HG03095 (cell line): ENCODE results near the gene ZP1.
"Not testable (repeated sequence)": the region's sequence is repeated elsewhere in the genome, so short reads cannot be mapped to it uniquely, and the experiment has no call there.

Source experiments
- ATAC-seq: cut with Tn5 transposase; IDR thresholded peaks from one replicate; pipeline ENCODE4 v1.9.1; 2021; ENCODE audit warnings: moderate library complexity; ENCODE audit not compliant: unreplicated experiment

Gene ZP1

DNA sequence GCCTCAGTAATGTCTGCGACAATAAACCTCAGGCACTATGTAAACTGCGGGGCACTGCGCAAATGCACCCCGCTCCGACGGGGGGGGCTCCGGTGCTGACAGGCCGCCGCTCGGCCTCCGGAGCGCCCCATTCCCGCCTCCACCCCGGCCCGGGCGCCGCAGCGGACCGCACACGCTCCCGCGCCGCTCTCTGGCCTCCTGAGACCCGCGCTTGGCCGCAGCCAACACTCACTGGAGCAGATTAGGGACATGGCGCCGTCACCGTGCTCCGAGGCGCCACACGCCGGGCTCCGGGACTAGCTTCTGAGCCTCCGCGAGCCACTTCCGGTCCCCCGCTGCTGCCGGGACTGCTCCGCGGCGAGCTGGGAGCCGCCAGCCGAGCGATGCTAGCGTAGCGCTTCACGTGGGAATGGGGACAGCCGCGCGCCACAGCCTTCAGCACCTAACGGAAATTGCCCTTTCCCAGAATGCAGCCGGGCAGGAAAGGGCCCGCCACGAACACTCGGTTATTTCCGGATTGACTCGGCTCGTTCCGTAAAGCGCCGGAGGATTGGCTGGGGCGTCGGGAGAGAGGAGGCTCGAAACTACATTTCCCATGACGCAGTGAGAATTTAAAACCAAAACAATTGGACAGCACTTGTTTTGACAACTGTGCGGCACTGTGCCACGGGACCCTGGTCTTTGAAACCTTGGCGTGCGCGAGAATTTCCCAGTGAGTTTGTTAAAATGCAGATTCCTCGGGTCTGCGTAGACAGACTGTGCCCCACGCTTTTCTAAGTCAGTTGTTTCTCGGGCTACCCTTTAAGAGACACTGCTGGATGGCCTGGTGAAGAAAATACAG, 39.0 kb downstream of the ZP1 start, which contains the start of gene PRPF19:
Gene PRPF19, minus strand, starts transcription at position 454 of the 841 bp plus-strand sequence. Its CDS starts 203 bp downstream, at position 251.
- ATAC-seq, result peak; percentile 68

DNA sequence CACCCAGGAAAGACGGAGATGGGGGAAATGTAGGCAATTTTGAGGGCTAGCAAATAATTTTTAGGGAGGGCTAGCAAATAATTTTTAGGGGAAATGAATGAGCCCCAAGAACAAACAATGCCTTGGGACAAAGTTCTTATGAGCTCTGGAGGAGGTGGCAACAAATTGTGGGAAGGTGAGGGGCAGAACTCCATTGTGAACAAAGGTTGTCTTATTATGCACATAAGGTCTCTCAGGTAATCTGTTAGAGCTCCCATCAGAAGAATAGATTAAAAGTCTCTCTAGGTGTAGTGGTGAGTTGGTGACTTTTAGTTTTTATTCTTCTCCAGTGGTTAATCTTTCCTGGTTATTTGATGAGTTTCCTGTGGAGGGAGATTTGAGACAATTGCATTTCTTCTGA, 41.5 kb downstream of the ZP1 start:
- ATAC-seq, result no peak

DNA sequence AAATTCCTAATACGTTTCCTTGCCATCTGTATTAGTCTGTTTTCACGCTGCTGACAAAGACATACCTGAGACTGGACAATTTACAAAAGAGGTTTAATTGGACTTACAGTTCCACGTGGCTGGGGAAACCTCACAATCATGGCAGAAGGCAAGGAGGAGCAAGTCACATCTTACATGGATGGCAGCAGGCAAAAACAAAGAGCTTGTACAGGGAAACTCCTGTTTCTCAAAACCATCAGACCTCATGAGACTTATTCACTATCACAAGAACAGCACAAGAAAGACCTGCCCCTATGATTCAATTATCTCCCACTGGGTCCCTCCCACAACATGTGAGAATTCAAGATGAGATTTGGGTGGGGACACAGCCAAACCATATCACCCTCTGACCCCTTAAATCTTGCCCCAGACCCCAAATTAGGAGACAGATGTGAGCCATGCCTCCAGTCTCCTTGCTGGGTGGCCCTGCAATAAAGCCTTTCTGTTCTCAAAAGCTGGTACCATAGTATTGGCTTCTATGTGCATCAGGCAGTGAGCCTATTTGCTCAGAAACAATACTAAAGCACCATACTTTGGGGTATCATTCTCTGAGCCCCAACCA, 42.4 kb downstream of the ZP1 start:
- ATAC-seq, result not testable (repeated sequence)

DNA sequence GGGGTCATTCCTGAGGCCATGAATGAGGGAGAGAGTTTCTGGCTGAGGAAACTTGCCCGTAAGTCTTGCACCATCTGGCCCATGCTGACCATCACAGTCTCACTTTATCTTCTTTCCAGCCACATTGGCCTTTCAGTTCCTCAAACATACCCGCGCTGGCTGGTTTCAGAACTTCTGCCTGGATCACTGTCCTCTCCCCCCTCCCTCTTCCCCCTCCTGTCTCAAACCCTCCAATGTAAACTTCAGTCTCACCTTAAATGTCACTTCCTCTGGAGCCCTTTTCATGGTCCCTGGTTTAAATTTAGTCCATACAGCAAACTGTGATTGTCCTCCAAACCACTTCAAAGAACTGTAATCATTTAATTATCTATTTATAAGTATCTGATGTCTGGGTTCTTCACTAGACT, 42.9 kb downstream of the ZP1 start:
- ATAC-seq, result peak; percentile 32

DNA sequence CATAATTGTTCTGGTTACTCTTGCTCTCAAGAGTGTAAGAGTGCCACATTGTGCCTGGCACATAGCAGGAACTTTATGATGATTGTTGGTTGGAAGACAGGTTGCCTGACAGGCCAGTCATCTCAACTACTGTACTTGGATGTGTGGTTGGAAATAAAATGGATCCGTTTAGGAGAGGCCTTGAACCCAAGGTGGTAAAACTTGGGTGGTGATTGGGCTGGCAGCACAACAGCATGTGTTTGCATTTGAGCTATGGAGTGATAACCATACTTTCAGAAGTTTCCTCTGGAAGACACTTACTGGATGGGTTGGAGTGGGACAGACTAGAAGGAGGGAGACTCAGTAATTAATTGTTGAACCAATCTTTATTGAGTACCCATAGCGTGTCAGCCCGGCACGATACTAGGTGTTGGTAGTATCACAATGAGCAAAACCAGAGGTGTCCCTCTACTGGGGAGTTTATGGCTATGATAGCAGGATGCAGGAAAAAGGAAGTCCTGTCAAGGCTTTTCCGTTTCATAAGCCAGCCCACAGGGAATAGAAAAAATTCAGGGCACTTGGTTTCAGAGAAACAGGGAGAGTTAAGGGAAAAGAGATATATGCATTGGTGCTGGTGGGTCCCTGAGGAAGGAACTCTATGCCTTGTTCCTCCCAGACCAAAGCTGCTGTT, 43.5 kb downstream of the ZP1 start:
- ATAC-seq, result no peak

DNA sequence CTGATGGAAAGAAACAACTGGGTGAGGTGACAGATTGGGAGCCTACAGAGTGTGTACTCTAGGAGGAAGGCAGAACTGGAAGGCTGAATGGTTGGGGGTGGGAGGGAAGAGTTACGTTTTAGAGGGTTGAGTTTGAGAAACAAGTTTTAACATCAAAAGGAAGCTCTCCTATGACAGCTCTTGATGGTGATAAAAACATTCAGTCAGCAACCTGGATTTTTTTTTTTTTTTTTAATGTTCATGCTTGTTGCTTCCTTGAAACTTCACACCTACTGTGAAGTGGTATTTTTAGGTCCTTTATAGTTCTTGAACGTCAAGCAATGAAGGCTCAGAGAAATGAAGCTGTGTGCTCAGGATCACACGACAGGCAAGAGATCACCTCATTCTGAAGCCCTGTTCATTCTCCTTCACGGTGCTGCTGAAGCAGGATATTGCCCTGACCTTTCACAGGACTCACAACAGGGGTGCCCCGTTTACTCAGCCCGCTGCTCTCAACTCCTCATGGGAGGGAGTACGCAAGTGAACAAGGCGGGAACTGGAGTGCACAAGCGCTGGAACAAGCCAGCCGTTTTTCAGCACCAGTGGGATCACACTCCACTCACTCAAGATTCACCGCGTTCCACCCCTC, 45.0 kb downstream of the ZP1 start:
- no peak for ATAC-seq

DNA sequence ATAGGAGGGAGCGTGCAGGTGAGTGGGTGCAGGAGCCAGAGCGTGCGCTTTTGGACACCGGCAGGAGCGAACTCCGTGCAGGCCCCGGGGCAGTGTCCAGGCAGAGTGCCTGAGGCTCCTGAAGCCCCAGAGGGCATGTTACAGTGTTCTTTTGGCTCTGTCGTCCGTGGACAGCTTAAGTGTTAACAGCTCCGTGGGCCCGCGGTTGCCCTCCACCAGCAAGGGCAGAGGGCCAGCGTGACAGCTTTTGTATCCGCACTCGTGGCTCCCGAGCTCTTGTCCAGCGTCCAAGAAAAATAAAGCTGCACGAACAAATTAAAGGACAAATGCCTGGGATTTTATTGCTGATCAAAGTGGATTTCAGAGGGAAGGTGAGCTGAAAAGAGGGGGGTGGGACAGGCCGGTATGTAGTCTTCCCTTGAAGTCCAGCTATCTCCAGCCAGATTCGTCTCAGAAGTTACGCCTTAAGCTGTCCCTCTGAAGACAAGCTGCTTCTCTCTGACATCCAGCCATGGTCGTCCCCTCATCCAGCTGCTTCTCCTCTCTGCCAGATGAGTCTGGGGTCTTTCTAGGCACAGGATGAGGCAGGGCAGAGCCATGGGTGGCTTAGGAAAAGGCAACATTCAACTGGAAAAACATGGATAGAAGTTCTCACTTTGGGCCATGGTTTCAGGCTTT, 45.6 kb downstream of the ZP1 start:
- ATAC-seq, result no peak

DNA sequence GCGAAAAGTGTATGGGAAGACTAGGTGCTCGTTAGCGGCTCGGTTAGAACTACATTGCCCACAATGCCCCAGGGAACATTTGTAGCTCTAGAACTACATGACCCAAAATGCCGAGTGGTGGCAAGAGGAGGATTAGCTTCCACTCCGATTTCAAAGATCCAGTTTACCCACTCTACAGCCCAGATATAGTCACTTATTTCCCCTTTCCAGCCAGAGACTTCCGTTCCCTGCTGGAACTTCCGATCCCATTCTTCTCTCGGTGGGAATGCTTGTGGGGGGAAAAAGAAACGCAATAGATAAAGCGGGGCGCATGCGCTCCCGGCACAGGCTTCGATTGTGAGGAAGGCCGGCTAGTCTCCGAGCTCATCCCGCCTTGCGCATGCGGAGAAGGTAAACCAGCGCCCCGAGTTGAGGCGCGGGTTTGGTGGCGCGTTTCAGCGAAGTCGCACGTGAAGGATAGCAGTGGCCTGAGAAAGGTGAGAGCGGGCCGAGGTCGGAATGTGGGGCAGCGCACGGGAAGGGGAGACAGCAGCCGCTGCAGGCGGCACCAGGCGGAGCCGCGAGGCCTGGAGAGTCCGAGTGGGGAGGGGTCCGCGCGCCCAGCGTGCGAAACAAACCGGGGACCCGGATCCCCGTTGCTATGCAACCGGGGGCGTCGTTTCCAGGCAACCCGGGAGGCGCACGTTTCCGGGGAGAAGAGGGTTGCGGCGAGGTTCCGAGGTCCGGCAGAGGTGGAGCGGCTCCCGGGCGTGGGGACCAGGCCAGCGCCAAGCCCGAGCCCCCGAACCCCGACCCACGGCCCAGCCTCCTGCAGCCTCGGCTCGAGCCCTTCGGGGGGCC, 46.7 kb downstream of the ZP1 start, which contains the start of gene TMEM109:
Gene TMEM109, plus strand, starts transcription at position 366 of the 840 bp plus-strand sequence. CDS start 5,536 bp downstream, outside the sequence.
- ATAC-seq, result peak; percentile 40

DNA sequence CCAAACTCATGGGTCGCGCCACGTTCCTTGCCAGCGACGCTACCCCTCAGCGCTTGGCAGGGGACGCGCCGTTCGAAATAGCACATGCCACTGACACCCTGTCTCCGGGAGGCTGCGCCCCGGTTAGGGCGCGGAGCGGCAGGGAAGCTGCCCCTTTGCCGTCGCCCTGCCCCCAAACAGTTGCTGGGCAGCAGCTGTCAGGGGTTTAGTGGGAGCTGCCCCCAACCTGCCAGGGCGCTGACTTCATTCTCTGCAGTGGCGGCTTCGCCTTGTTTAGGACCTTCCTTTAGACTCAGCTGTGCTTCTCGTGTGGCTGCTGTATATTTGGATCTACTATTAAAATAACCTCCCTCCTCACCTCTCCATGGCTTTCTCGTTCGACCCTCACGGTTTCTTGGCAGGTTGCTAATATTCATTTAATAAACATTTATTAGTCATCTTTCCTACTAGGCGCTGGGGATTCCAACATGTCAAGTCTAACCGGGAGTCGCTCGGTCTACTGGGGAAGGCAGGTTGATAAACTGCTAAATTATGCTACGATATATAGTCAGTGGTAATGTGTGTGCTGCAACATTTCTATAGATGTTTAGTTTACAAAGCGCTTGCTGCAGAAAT, 47.4 kb downstream of the ZP1 start:
- peak; percentile 2 for ATAC-seq

DNA sequence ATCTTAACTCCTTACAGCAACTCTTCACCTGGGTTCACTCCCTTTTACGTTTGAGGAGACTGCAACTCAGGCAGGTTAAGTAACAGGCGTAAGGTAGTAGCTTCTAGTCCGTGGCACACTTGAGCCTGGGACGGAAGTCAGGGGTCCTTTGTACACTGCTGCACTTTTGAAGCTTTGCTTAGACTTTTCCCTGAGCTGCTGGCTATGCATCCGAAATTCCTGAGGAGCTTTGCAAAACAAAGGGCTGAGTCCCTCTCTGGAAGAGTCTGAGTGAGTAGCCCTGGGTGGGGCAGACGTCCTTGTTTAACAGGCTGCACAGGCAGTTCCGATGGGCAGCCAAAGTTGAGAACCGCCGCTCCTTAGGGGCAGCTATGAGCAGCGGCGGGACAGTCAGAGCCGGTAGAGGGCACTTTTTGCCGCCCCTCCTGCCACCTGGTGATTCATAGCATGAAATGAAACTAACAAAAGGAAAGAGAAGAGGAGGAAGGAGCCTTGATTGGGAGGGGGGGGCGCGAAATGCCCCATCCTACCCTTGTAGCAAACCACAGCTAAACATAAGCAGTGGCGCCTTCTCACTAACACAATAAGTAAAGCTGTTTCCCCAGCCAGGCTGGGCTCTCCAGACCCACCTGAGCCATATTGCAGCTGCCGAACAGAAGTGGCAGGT, 48.0 kb downstream of the ZP1 start:
- ATAC-seq, result no peak

DNA sequence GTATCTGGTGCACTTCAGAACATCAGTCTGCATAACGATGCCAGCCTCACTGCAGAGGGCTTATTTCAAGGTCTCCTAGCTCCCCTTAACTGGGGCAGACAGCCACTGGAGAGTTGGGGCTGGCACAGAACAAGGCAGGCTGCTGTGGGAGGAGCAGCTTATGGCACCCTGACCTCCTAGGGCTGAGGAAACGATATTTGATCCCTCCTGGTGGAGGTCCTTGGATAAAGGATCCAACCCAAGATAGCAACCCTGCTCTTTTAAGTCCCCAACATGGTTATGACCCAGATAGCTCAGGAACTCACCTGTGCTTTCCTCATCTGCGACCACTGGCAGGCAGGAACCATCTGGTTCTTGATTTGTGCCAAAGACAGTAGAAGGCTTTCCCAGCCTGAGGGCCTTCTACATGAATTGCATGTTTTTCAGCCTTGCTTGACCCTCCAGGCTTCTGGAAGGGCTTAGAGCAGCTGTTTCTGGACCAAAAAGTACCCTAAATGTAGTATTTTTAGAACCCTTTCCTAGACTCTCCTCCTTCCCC, 49.4 kb downstream of the ZP1 start:
- no peak for ATAC-seq

DNA sequence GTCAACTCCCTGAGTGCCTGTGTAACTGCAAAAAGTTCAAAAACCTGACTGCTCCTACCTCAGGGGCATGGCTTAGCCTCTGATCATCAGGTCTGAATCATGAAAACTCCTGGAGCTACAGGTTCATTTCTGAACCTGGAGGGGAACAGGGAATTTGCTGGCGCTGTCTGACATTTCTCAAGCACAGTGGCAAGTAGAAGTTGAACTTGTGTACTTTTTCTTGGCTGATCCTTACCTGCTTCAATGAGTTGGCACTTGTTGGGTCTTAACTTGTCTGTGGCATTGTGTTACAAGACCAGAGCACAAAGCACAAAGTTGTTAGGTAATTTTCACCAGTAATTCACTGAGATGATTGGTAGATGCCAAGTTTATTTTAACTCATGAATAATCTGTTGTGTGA, 49.9 kb downstream of the ZP1 start:
- no peak for ATAC-seq

DNA sequence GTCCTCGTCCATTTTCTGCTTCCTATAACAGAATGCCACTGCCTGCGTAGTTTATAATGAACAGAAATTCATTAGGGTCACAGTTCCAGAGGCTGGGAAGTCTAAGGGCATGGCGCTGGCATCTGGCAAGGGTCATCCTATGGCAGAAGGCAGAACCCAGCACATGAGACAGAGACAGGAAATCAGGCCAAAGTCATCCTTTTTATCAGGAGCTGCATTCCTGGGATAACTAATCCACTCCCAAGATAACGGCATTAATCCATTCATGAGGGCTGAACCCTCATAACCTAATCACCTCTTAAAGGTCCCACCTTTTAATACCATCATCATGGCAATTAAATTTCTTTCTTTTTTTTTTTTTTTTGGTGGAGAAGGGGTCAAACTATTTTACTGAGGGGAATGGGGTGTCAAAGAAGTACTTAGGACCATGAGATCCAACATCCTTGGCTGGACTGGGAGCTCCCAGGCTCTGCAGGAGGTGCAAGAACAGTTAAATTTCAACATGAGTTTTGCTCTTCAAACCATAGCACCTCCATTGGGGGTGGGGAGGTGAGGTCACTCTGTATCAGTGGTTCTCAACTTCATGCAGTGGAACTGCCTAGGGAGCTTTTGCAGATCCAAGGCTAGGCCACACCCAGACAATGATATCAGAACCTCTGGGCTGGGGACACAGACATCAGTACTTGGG, 51.1 kb downstream of the ZP1 start:
- no peak for ATAC-seq

DNA sequence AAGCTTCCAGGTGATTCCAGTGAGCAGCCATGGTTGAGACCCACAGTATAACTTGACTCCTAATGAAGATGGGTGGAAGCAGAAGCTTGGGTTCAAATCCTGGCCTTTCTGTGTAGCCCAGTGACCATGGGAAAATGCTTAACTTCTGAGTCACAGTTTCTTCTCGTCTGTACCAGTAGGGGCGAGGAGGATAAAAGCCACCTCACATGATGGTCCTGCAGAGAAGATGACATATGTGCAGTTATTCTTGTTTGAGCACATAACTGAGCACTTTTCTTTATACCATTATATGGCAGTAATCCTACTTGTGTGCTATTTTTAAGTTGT, 51.6 kb downstream of the ZP1 start:
- no peak for ATAC-seq

DNA sequence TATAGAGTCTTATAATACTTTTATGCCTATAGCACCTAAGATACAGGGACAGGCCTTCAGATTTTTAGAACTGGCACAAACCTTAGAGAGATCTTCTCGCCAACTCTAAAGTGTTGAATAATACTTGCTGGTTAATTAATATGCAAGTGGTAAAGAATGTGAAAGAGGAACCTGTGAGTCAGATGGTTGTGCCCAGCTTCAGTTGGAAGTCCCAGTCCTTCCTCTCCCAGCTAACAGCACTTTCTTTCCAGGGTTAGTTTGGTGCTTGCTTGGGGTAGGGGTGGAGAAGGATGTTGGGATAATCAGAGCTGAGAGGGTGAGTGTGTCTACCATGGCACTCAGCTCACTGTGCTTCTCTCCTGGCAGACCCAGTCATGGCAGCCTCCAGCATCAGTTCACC, 52.0 kb downstream of the ZP1 start:
- ATAC-seq, result no peak

DNA sequence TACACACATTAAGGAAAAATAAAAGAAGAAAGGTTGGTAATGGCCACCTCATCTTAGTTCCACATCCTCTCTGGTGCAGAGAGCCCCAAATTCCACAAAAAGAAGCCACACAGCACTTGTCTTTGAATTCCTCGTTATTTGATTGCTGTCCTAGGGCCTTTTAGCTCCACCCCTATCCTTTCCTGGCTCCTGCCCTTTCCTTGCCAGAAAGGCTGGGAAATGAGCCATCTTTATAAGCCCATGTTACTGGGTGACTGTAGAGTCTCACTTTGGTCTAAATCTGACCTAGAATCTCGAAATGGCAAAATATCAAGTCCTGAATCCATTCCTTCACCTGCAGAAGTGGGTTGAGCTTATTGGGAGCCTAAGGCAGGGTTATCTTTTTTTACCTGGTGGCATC, 52.6 kb downstream of the ZP1 start:
- ATAC-seq, result no peak

DNA sequence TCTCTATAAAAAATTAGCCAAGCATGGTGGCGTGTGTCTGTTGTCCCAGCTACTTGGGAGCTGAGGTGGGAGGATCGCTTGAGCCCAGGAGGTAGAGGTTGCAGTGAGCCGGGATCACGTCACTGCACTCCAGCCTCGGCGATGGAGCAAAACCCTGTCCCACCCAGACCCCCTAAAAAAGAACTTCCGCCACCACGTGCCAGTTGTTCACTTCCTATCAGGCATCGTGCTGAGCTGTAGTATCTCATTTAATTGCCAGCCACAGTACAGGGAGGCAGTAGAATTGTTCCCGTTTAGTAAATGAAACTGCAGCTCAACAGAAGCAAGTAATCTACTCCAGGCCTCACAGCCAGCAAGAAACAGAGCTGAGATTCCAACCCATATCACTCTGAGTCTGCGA, 53.9 kb downstream of the ZP1 start:
- no peak for ATAC-seq

DNA sequence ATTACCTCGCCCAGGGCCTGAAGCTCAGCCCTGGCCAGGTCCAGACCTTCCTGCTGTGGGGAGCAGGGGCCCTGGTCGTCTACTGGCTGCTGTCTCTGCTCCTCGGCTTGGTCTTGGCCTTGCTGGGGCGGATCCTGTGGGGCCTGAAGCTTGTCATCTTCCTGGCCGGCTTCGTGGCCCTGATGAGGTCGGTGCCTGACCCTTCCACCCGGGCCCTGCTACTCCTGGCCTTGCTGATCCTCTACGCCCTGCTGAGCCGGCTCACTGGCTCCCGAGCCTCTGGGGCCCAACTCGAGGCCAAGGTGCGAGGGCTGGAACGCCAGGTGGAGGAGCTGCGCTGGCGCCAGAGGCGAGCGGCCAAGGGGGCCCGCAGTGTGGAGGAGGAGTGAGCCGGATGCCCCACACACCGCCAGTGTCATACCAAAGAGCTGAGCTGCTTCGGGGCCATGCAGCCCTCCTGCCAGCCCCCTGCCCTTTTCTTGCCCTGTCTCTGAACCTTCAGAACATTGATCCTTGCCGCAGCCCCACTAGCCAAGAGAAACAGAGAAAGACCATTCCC, 54.5 kb downstream of the ZP1 start:
- no peak for ATAC-seq
